ENCODE data around the gene DSC1. TPM values are rescaled to one million over a fixed set of nuclear protein-coding genes. Genes with fewer than 3 reads are reported as not detected.

Gene DSC1
- total RNA-seq, 1 experiment from 2014 or later = not detected

- Mint-ChIP-seq H3K27ac (no peak overlapping the region), H3K4me3 (no peak overlapping the region), H3K4me1 (no peaks in the 10 kb centered on the region), H3K36me3 (peaks cover 47% of the 10 kb centered on the region), H3K27me3 (ENCODE audit: low read depth) (no peaks in the 10 kb centered on the region), H3K9me3 (peaks cover 3% of the 10 kb centered on the region; the same call in 1 of the 2 replicates)
- ChIA-PET POLR2A (no interaction called here), CTCF (no interaction called here)
- TF ChIP-seq HMGA2 (CRISPR knock-in tag; IDR thresholded peaks at IDR 0.05) (no peak), CREB1 (CRISPR knock-in tag; IDR thresholded peaks at IDR 0.05) (no peak), FOXJ3 (CRISPR knock-in tag; IDR thresholded peaks at IDR 0.05; ENCODE audit: borderline replicate concordance) (no peak), AFF4 (CRISPR knock-in tag; IDR thresholded peaks at IDR 0.05; ENCODE audit: borderline replicate concordance) (no peak), GRHL2 (CRISPR knock-in tag; IDR thresholded peaks at IDR 0.05; ENCODE audit: insufficient replicate concordance, severe bottlenecking) (no peak), CTCF (IDR thresholded peaks at IDR 0.05) (no peak), ELF4 (CRISPR knock-in tag; IDR thresholded peaks at IDR 0.05; ENCODE audit: low read depth) (no peak), GTF2I (CRISPR knock-in tag; conservative IDR thresholded peaks at IDR 0.05) (no peak), IRF2 (CRISPR knock-in tag; IDR thresholded peaks at IDR 0.05; ENCODE audit: borderline replicate concordance, low read depth) (no peak)
- TF ChIP-seq, protein P1, sequence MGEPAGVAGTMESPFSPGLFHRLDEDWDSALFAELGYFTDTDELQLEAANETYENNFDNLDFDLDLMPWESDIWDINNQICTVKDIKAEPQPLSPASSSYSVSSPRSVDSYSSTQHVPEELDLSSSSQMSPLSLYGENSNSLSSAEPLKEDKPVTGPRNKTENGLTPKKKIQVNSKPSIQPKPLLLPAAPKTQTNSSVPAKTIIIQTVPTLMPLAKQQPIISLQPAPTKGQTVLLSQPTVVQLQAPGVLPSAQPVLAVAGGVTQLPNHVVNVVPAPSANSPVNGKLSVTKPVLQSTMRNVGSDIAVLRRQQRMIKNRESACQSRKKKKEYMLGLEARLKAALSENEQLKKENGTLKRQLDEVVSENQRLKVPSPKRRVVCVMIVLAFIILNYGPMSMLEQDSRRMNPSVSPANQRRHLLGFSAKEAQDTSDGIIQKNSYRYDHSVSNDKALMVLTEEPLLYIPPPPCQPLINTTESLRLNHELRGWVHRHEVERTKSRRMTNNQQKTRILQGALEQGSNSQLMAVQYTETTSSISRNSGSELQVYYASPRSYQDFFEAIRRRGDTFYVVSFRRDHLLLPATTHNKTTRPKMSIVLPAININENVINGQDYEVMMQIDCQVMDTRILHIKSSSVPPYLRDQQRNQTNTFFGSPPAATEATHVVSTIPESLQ (CRISPR knock-in tag; IDR thresholded peaks at IDR 0.05) = no peak
- TF ChIP-seq, protein P2, sequence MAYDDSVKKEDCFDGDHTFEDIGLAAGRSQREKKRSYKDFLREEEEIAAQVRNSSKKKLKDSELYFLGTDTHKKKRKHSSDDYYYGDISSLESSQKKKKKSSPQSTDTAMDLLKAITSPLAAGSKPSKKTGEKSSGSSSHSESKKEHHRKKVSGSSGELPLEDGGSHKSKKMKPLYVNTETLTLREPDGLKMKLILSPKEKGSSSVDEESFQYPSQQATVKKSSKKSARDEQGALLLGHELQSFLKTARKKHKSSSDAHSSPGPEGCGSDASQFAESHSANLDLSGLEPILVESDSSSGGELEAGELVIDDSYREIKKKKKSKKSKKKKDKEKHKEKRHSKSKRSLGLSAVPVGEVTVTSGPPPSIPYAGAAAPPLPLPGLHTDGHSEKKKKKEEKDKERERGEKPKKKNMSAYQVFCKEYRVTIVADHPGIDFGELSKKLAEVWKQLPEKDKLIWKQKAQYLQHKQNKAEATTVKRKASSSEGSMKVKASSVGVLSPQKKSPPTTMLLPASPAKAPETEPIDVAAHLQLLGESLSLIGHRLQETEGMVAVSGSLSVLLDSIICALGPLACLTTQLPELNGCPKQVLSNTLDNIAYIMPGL (CRISPR knock-in tag; IDR thresholded peaks at IDR 0.05) = no peak
- TF ChIP-seq, protein P3, sequence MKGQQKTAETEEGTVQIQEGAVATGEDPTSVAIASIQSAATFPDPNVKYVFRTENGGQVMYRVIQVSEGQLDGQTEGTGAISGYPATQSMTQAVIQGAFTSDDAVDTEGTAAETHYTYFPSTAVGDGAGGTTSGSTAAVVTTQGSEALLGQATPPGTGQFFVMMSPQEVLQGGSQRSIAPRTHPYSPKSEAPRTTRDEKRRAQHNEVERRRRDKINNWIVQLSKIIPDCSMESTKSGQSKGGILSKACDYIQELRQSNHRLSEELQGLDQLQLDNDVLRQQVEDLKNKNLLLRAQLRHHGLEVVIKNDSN (CRISPR knock-in tag; IDR thresholded peaks at IDR 0.05) = no peak
- DNase-seq (ENCODE audit: low spot score) (no peak), ATAC-seq (no peak)
Measured at GRCh38 chr18:31088532-31088931, 74.1 kb downstream of the DSC1 start.

- ATAC-seq (no peak), DNase-seq (ENCODE audit: low spot score) (no peak)
- Mint-ChIP-seq H3K27ac (no peak overlapping the region), H3K4me1 (no peaks in the 10 kb centered on the region), H3K27me3 (ENCODE audit: low read depth) (no peaks in the 10 kb centered on the region), H3K36me3 (peaks cover 30% of the 10 kb centered on the region), H3K9me3 (no peaks in the 10 kb centered on the region), H3K4me3 (no peak overlapping the region)
- ChIA-PET POLR2A (no interaction called here), CTCF (no interaction called here)
- no peak for TF ChIP-seq SMAD3 (CRISPR knock-in tag; IDR thresholded peaks at IDR 0.05; ENCODE audit: borderline replicate concordance)
- TF ChIP-seq AFF4 (CRISPR knock-in tag; IDR thresholded peaks at IDR 0.05; ENCODE audit: borderline replicate concordance) = no peak
- no peak for TF ChIP-seq KAT7 (CRISPR knock-in tag; IDR thresholded peaks at IDR 0.05; ENCODE audit: borderline replicate concordance)
- no peak for TF ChIP-seq ZNF671 (CRISPR knock-in tag; IDR thresholded peaks at IDR 0.05)
- TF ChIP-seq TEAD4 (CRISPR knock-in tag; IDR thresholded peaks at IDR 0.05) = no peak
Measured at GRCh38 chr18:31079973-31080372, 82.7 kb downstream of the DSC1 start.
